Panc1 (cell line): Measurements from ENCODE around the gene CNKSR1. TPM values are rescaled to one million over a fixed set of nuclear protein-coding genes. Genes with fewer than 3 reads are reported as not detected.

ENCODE experiments used
- ATAC-seq: fragments of 200-7000 bp; cut with Tn5 transposase; 2 replicates; pipeline ENCODE4 v1.9.1; 2020; ENCODE audit warnings: mild to moderate bottlenecking, moderate library complexity
- BruUV-seq: library from RNA; stranded (reverse); fragments of 400-500 nt; replicated peaks from 2 replicates; lab custom pipeline; 2021; lab: Mats Ljungman, UMichigan
- CTCF ChIA-PET: fragments of 300-600 bp; sonication (Branson Sonifier 250); formaldehyde crosslinking; loops from one replicate; lab custom pipeline; 2022; ENCODE audit warnings: antibody characterized with exemption; lab: Charles Lee
- POLR2A ChIA-PET: fragments of 300-600 bp; sonication (Branson Sonifier 250); formaldehyde crosslinking; loops from one replicate; lab custom pipeline; 2022; ENCODE audit warnings: antibody characterized with exemption; lab: Charles Lee
- DNase-seq: peaks from one replicate; pipeline ENCODE4 v3.0.0-alpha.2; 2010; ENCODE audit warnings: low read depth, low spot score
- H3K27ac ChIP-seq: 2 replicates; pipeline ENCODE4 v1.5.1; 2011; ENCODE audit warnings: mild to moderate bottlenecking, low read length, inconsistent platforms
- H3K27me3 ChIP-seq: fragments of 200-500 bp; sonication (Bioruptor generic); 2 replicates; pipeline ENCODE4 v1.6.0; 2014; ENCODE audit warnings: low read length, inconsistent platforms; ENCODE audit not compliant: control insufficient read depth, insufficient read depth
- H3K36me3 ChIP-seq: fragments of 200-500 bp; sonication (Bioruptor generic); 2 replicates; pipeline ENCODE4 v1.5.1; 2014; ENCODE audit warnings: inconsistent platforms, mild to moderate bottlenecking, low read length, moderate library complexity; ENCODE audit not compliant: control insufficient read depth, insufficient read depth
- H3K4me1 ChIP-seq: 2 replicates; pipeline ENCODE4 v1.5.1; 2011; ENCODE audit warnings: inconsistent platforms, mild to moderate bottlenecking, low read length, moderate library complexity; ENCODE audit not compliant: control insufficient read depth, insufficient read depth
- H3K4me3 ChIP-seq, 2 experiments: 2 replicates each; pipeline ENCODE4 v1.5.1; 2011 to 2012; ENCODE audit warnings: low read depth in 2 of 2, low read length in 2 of 2, mild to moderate bottlenecking in 2 of 2, inconsistent platforms in 1 of 2, moderate library complexity in 1 of 2
- H3K9me3 ChIP-seq: fragments of 200-500 bp; sonication (Bioruptor generic); 2 replicates; pipeline ENCODE4 v1.5.1; 2014; ENCODE audit warnings: low read depth, mild to moderate bottlenecking, inconsistent platforms, low read length, moderate library complexity; ENCODE audit not compliant: control insufficient read depth, insufficient read depth
- CTCF ChIP-seq: fragments of 450-650 bp; IDR thresholded peaks from 2 replicates; pipeline ENCODE4 v1.5.1; 2017; ENCODE audit warnings: mild to moderate bottlenecking
- POLR2AphosphoS5 ChIP-seq: IDR thresholded peaks from 2 replicates; pipeline ENCODE4 v1.6.1; 2012; ENCODE audit warnings: mild to moderate bottlenecking, low read depth, low read length, moderate library complexity
- REST ChIP-seq, 2 experiments: IDR thresholded peaks; 2 replicates each; pipeline ENCODE4 v1.6.1; 2011 to 2012; ENCODE audit warnings: low read depth in 2 of 2, control low read depth in 1 of 2, low read length in 1 of 2, mild to moderate bottlenecking in 1 of 2, moderate library complexity in 1 of 2; ENCODE audit not compliant: insufficient read depth in 1 of 2
- SIN3A ChIP-seq: IDR thresholded peaks from 2 replicates; pipeline ENCODE4 v1.6.1; 2012; ENCODE audit warnings: low read depth, mild to moderate bottlenecking, low read length, moderate library complexity, borderline replicate concordance; ENCODE audit not compliant: insufficient read depth
- TCF7L2 ChIP-seq: IDR thresholded peaks from 2 replicates; pipeline ENCODE4 v1.6.1; 2011; ENCODE audit warnings: mild to moderate bottlenecking, low read depth, low read length, inconsistent platforms
- in situ Hi-C: cut with HindIII; loops from 2 replicates; pipeline ENCODE4 v1.10.0; 2016; ENCODE audit warnings: low sequenced_read_pairs, low pct_unique_long_range_greater_than_20kb
- intact Hi-C: fragments of 100-400 bp; cut with micrococcal nuclease; formaldehyde crosslinking; loops from one replicate; pipeline ENCODE4 v1.10.0; 2022; ENCODE audit not compliant: unreplicated experiment
- total RNA-seq: library from RNA; stranded (reverse); gene quantifications from one replicate; pipeline ENCODE4 v1.2.1, GENCODE V29; 2021; ENCODE audit not compliant: unreplicated experiment

CNKSR1 gene
- total RNA-seq, 1 experiment from 2014 or later: 13.7 TPM

GRCh38 chr1:26148887-26149286 is 28.4 kb upstream of the CNKSR1 start:
- ChIA-PET POLR2A (no interaction called here), CTCF (interaction anchor here (1.2 kb wide), 1 partner anchor 113 kb away, joined by 3 read pairs; no protein-coding TSS in a partner anchor)
- no TSS peak for BruUV-seq

GRCh38 chr1:26153966-26154532 is 23.2 kb upstream of the CNKSR1 start:
- H3K27ac ChIP-seq: no peak overlapping the region
- no TSS peak for BruUV-seq
- ATAC-seq (0 out of 2 replicates have a peak, but pooled peaks have one; percentile 22), DNase-seq (no peak)
- H3K27me3 ChIP-seq: no peaks in the 10 kb centered on the region
- in situ Hi-C loops: no loop called here
- intact Hi-C loops: no loop called here
- no peak for TF ChIP-seq CTCF
- no peak for TF ChIP-seq SIN3A
- no peak for TF ChIP-seq POLR2AphosphoS5
- TF ChIP-seq TCF7L2: no peak
- TF ChIP-seq REST (IDR thresholded peaks at IDR 0.05; ENCODE audit: insufficient read depth in 1 of 2, low read depth in 2 of 2, low read length in 1 of 2): no peak
- H3K36me3 ChIP-seq: no peaks in the 10 kb centered on the region
- H3K4me1 ChIP-seq: no peaks in the 10 kb centered on the region; the same call in 1 of the 2 replicates
- H3K9me3 ChIP-seq: no peaks in the 10 kb centered on the region
- CTCF ChIA-PET: no interaction called here
- POLR2A ChIA-PET: no interaction called here
- H3K4me3 ChIP-seq: no peak overlapping the region

More at GRCh38 chr1:26148887-26149286, 28.4 kb upstream of the CNKSR1 start:
- no peak for ATAC-seq
- no peak for TF ChIP-seq TCF7L2
- no peak for TF ChIP-seq REST (IDR thresholded peaks at IDR 0.05; ENCODE audit: insufficient read depth in 1 of 2, low read depth in 2 of 2, low read length in 1 of 2)
- no peak for TF ChIP-seq POLR2AphosphoS5
- TF ChIP-seq CTCF: no peak
- no peak for TF ChIP-seq SIN3A
- DNase-seq: no peak
- no peak overlapping the region for H3K4me3 ChIP-seq
- in situ Hi-C loops: no loop called here
- no peaks in the 10 kb centered on the region for H3K4me1 ChIP-seq
- intact Hi-C loops: loop anchor here (5.0 kb wide), 1 partner anchor 112 kb away; no protein-coding TSS in a partner anchor
- no peaks in the 10 kb centered on the region for H3K9me3 ChIP-seq
- H3K27ac ChIP-seq: no peak overlapping the region
- H3K27me3 ChIP-seq: no peaks in the 10 kb centered on the region
- no peaks in the 10 kb centered on the region for H3K36me3 ChIP-seq
